ELF-1 (cell line): Measurements from ENCODE around the gene PPHLN1.

ENCODE experiments used
- DNase-seq: peaks from one replicate; pipeline ENCODE4 v3.0.0-alpha.2; 2016; ENCODE audit warnings: low read depth, low spot score

The PPHLN1 gene, protein sequence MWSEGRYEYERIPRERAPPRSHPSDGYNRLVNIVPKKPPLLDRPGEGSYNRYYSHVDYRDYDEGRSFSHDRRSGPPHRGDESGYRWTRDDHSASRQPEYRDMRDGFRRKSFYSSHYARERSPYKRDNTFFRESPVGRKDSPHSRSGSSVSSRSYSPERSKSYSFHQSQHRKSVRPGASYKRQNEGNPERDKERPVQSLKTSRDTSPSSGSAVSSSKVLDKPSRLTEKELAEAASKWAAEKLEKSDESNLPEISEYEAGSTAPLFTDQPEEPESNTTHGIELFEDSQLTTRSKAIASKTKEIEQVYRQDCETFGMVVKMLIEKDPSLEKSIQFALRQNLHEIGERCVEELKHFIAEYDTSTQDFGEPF

DNA sequence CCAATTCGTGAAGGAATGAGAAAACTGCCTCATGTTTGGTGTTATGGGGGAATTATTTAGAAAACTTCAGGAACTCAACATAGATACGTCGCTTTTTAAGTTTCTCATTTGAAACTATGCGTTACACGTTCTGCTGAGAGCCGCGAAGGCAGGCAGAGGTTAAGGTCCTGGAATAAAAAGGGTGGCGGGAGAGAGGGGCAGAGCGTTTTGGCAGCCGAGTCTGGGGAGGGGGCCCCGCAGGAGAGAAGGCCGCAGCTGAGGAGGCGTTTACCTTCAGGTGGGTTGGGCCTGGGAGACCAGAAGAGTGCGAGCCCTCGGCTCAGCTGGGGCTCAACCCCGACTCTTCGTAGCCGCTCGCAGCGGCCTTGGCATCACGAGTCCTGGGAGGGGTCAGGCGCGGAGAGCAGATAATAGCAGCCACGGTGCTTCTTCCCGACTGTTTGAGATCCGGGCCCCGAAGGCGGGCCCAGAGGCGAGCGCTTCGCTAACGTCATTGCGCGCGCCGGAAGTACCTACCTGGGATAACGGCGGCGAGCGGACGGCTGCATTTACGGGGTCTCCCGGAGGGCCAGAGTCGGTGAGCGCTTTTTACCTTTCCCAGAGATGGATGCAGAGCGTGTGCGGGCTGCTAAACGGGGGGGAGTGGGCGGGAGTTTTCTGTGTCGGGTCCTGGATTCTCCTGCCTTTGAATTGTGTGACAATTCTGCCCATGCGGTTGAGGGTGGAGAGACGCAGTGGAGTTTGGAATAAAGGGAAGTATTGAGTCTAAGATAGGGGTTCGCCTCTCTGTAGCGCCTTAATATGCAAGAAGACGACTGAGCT, at the start of gene PPHLN1, which contains the start of gene ZCRB1:
TSS of gene PPHLN1 (plus strand) at position 515 of the 822 bp plus-strand sequence. CDS start 9,736 bp downstream, outside the sequence.
TSS of gene ZCRB1 (minus strand) at position 442 of the 822 bp plus-strand sequence. CDS start 1,992 bp downstream, outside the sequence.
- DNase-seq: peak; percentile 95

- no peak for DNase-seq
These were observed 48.4 kb upstream of the PPHLN1 start for GRCh38 chr12:42277396-42278127.

- no peak for DNase-seq
These were observed 47.8 kb upstream of the PPHLN1 start for GRCh38 chr12:42278128-42278510.

DNA sequence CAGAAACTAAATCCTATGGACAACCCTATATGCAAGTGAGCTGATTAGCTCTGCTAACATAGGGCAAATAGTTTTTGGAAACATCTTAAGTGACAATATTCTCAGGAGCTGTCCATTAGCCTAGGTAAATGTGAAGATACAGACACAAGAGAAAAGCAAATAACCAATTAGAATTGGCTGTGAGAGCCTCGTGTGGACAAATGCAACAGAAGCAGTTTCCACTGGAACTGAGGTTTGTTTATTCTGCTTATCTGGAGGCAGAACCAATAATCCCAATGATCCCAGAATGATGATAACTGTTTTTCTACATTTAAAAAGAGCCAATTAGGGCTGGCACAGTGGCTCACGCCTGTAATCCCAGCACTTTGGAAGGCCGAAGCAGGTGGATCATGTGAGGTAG, 44.7 kb upstream of the PPHLN1 start:
- DNase-seq: no peak

DNA sequence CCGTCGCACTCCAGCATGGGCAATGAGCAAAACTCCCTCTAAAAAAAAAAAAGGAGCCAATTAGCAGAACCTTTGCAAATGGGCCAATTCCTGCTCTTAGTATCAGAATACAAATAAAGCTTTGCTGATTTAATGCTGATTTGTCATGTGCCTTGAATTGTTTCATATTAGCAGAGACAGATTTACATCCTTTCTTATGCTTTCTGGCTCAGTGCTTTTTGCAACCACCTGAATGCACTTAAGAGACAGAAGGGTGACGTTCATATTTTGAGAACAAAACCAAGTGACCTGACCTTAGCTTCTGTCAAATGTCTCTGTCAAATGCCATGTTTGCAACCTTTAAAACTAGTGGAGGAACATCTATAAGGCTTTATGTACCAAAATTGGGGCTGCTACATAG, 44.1 kb upstream of the PPHLN1 start:
- no peak for DNase-seq

DNA sequence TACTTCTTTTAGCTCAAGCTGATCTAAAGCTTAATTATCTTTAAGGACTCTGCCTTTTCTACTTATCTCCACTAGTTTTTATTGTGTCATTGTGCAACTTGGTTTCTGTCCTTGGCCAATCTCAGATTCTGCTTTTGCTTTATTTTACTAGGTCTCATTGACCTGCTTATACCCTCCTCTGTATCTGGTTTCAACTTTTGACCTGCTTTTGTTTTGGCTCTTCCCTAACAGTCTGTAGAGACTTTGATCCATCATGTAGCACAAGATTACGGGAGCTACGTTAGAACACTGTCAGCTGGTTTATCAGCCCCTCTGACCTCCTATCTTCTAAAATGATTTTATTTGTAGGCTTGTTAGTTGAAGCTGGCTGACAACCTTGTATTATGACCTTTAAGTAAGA, 43.7 kb upstream of the PPHLN1 start:
- DNase-seq: no peak

DNA sequence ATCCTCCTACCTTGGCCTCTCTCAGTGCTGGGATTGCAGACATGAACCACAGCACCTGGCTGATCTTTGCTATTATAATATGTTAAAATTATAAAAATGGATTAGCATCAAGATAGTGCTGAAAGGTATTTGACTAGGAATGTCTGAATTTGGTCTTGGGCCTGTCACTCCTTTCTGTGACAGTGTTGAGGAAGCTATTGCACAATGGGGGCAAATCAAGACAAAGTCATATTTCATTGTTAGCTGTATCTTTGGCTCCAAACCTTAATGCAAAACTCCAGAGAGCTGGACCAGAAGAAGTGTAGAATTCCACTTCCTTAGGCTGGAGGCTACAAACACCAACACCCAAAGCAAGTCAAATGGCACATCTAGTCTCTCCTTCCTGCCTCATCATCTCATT, 42.2 kb upstream of the PPHLN1 start:
- DNase-seq: no peak

DNA sequence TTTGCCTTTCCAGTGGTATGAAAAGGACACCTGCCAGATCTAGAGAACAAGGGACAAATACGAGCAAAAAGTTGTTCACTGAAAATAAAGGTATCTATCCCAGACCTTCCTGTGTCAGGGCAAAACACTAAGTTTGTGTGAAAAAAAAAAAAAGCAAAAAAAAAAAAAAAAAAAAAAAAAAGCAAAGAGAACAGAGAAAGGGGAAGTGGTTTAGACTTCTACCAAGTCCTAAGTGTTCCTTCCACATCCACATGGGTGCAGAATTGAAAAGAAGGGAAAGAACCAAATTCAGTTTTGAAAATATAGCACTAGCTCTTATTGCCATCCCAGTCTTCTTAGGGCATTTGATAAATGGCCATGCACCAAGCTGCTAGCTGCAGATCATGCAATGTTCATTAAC, 41.8 kb upstream of the PPHLN1 start:
- no peak for DNase-seq

- DNase-seq: no peak
These were observed 41.1 kb upstream of the PPHLN1 start for GRCh38 chr12:42284876-42285275.

GRCh38 chr12:42285431-42285830, 40.5 kb upstream of the PPHLN1 start:
- DNase-seq: no peak

DNA sequence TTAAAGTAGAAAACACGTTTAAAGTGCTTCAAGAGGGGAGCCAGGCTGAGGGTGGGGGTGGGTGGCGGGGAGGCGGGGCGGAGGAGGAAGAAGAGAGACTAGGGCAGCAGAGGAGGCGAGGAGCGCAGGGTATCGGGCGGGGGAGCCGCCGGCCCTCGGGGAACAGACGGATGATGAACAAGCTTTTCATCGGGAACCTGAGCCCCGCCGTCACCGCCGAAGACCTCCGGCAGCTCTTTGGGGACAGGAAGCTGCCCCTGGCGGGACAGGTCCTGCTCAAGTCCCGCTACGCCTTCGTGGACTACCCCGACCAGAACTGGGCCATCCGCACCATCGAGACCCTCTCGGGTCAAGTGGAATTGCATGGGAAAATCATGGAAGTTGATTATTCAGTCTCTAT, 39.2 kb upstream of the PPHLN1 start:
- DNase-seq: no peak

- peak; percentile 68 for DNase-seq
These were observed 37.4 kb upstream of the PPHLN1 start for GRCh38 chr12:42288544-42288943.

DNA sequence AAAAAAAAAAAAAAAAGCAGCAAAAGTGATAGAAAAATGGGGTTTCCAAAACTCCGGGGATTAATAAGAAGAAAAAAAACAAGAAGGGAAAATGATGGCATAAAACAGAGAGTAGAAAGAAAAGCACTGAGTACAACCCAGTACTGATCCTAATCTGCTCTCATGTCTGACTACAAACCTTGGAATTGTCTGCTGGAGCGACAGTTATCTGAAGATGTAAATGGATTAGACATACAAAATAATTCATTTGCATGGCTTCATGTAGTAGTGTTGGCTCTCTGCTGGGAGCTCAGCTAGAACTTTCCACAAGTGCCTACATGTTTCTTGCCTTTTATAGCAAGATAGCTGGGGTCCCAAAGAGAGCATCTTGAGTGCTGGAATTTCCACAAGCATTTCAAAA, 34.3 kb upstream of the PPHLN1 start:
- DNase-seq: no peak

- peak; percentile 10 for DNase-seq
These were observed 29.4 kb upstream of the PPHLN1 start for GRCh38 chr12:42296503-42297109.

DNA sequence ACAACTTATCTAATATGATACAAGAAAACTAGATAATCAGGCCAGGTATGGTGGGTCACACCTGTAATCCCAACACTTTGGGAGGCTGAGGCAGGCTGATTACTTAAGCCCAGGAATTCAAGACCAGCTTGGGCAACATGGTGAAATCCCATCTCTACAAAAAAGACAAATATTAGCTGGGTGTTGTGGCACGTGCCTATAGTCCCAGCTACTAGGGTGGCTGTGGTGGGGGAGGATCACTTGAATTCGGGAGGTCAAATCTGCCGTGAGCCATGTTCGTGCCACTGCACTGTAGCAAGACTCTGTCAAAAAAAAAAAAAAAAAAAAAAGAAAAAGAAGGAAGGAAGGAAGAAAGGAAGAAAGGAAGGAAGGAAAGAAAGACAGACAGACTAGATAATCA, 27.1 kb upstream of the PPHLN1 start:
- no peak for DNase-seq

DNA sequence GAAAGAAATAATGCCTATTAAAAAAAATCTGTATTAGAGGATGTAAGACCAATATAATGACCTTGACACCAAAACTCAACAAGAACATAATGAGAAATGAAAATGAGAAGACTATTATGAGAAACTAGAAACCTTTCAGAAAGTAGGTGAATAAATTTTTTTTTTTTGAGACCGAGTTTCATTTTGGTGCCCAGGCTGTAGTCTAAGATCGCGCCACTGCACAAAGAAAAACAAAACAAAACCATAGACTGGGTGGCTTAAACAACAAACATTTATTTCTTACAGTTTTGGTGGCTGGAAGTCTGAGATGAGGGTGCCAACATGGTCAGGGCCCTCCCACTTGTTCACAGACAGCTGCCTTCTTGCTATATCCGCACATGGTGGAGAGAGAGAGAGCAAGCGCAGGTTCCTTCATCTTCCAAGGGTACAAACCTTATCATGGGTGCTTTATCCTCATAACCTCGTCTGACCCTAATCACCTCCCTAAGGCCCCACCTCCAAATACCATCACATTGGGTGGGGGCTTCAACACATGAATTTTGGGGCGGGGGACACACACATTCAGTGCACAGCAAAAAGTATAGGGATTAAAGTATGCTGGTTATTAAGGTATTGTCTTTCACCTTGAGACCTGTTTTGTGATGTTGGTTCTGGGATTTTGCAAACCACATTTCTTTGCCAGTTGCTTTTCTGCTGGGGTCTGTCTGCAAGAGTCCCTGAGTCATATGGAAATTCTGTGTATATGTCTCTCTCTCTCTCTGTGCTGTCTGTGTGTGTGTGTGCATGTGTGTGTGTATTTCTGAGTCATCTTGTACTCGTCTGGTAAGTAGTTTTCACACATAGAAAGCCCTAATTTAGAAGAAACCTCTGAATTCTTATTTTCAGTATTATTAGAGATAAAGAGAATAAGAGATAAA, 26.3 kb upstream of the PPHLN1 start:
- no peak for DNase-seq

- no peak for DNase-seq
These were observed 19.7 kb upstream of the PPHLN1 start for GRCh38 chr12:42306297-42306696.

DNA sequence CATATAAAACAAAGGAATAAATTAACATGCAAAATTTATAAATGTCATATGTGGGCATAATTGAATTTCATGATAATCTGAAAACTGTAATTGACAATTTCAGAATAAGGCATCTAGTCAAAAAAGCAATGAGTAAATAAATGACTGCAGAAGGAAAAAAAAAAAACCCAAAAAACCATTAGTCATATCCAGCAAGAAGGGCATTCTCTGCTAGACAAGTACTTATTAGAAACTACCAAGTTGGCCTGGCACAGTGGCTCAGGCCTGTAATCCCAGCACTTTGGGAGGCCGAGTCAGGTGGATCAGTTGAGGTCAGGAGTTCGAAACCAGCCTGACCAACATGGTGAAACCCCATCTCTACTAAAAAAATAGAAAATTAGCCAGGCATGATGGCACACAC, 17.6 kb upstream of the PPHLN1 start:
- no peak for DNase-seq

DNA sequence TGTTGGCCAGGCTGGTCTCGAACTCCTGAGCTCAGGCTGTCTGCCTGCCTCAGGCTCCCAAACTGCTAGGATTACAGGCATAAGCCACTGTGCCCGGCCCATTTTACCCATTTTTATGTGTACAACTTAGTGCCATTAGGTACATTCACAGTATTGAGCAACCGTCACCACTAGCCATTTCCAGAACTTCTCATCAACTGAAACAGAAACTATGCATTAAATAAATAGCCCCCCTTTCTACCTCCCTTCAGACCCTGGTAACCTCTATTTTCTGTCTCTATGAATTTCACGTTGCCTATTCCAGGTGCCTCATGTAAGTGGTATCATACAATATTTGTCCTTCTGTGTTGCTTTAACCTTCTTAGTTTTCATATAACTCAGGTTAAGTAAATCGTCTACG, 16.0 kb upstream of the PPHLN1 start:
- DNase-seq: no peak

DNA sequence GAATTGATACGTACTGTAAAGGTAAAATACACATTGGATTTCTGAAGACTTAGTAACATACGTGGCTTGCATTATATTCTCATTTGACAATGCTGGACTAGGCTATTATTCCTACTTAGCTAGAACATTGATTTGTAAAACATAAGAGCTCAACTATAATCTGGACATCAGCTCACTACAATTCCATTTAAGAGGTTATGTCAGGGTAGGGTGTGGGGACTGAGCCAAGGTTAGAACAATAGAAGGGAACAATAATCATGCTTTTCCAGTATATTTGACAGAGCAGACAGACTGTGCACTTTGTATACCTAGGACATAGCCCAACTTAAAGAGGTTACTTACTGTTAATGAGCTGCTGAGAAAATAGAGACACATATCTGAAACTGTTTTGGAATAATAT, 10.9 kb upstream of the PPHLN1 start:
- no peak for DNase-seq

DNA sequence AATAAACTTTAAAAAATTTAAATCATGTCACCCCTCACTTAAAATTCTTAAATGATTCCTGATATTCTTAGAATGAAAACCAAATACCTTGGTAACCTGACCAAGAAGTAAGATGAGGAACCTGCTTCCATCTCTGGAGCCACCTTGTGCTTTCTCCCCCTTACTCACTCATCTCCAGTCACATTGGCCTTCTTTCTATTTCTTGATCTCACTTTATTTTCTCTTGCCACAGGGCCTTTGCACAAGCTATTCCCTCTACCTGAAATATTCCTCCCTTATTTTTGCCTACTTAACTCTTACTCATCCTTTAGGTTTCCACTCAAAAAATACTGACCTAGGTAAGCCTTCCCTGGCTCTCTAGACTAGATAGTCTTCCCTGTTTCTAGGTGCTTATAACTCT, 5.2 kb upstream of the PPHLN1 start:
- no peak for DNase-seq
